GM18861 (cell line): Measurements from ENCODE around the gene C1S.
A peak's percentile ranks its signal among the peaks of the same experiment; 100 is the strongest.
"Not testable (repeated sequence)": the region's sequence is repeated elsewhere in the genome, so short reads cannot be mapped to it uniquely, and the experiment has no call there.

Experiments
- ATAC-seq: cut with Tn5 transposase; IDR thresholded peaks from one replicate; pipeline ENCODE4 v1.9.1; 2021; ENCODE audit not compliant: unreplicated experiment

Gene C1S

GRCh38 chr12:7101047-7101693 lies 40.7 kb downstream of the C1S start:
- no peak for ATAC-seq

- no peak for ATAC-seq
Measured at GRCh38 chr12:7101694-7102131, 41.2 kb downstream of the C1S start.

- no peak for ATAC-seq
Measured at GRCh38 chr12:7102582-7102981, 42.1 kb downstream of the C1S start.

GRCh38 chr12:7103837-7104584 lies 43.5 kb downstream of the C1S start:
- ATAC-seq, result no peak

GRCh38 chr12:7106082-7106481 lies 45.6 kb downstream of the C1S start:
- no peak for ATAC-seq

- not testable (repeated sequence) for ATAC-seq
Measured at GRCh38 chr12:7107181-7107580, 46.7 kb downstream of the C1S start.

- ATAC-seq, result no peak
Measured at GRCh38 chr12:7107636-7108002, 47.1 kb downstream of the C1S start.

- peak; percentile 82 for ATAC-seq
Measured at GRCh38 chr12:7108003-7108795, 47.7 kb downstream of the C1S start.

- ATAC-seq, result no peak
Measured at GRCh38 chr12:7108796-7109571, 48.5 kb downstream of the C1S start, which contains the start of gene C1RL. C1RL (minus strand) TSS chr12:7109214; CDS start chr12:7109180, 34 bp downstream.

- ATAC-seq, result no peak
Measured at GRCh38 chr12:7109572-7109920, 49.0 kb downstream of the C1S start.

GRCh38 chr12:7110661-7111060 lies 50.1 kb downstream of the C1S start:
- no peak for ATAC-seq

GRCh38 chr12:7112041-7112440 lies 51.5 kb downstream of the C1S start:
- ATAC-seq, result no peak

- no peak for ATAC-seq
Measured at GRCh38 chr12:7113389-7113871, 52.9 kb downstream of the C1S start.

- no peak for ATAC-seq
Measured at GRCh38 chr12:7114008-7114407, 53.5 kb downstream of the C1S start.

- ATAC-seq, result no peak
Measured at GRCh38 chr12:7114851-7115250, 54.3 kb downstream of the C1S start.

- no peak for ATAC-seq
Measured at GRCh38 chr12:7116196-7116595, 55.7 kb downstream of the C1S start.

GRCh38 chr12:7116916-7117315 lies 56.4 kb downstream of the C1S start:
- no peak for ATAC-seq

GRCh38 chr12:7117670-7118069 lies 57.2 kb downstream of the C1S start:
- ATAC-seq, result no peak

- no peak for ATAC-seq
Measured at GRCh38 chr12:7118881-7119280, 58.4 kb downstream of the C1S start.

GRCh38 chr12:7120166-7120565 lies 59.6 kb downstream of the C1S start:
- no peak for ATAC-seq
